GM13976 (cell line): ENCODE measurements around the gene HSP90B1.

ENCODE experiments used
- DNase-seq: peaks from one replicate; pipeline ENCODE4 v3.0.0; 2012; ENCODE audit warnings: low spot score
- in situ Hi-C: fragments of 300-500 bp; cut with MboI; formaldehyde crosslinking; loops from one replicate; pipeline ENCODE4 v1.12.0; 2022; ENCODE audit warnings: low sequenced_read_pairs, mixed read lengths, inconsistent platforms; ENCODE audit not compliant: unreplicated experiment
- TF ChIP-seq, protein P1 (sequence below): IDR thresholded peaks from 2 replicates; pipeline ENCODE4 v1.5.1; 2012; ENCODE audit warnings: borderline replicate concordance, mild to moderate bottlenecking; ENCODE audit not compliant: insufficient read depth; ENCODE audit errors: extremely low read depth, missing control alignments, control extremely low read depth

The HSP90B1 gene

DNA sequence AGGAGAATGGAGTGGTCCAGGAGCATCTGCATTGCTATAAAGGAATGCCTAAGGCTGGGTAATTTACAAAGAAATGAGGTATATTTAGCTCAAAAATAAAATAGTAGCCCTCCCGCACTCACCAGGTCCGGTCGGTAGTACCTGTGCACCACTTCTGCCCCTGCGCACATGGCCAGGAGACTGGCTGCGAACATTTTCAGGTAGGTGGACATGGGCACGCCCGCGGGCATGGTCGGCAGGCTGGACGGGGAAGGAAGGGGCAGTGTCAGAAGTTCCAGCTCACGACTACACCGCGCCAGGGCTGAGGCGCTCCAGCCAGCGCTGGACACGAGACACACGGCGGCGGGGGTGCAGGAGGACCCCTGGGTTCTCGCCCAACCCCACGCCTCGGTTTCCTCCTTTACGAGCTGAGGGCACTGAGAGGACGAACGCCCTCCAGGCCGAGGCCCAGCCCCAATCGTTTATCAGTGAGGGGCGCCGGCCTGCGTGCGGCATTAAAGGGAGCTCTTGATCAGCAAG, 26.4 kb downstream of the HSP90B1 start:
- DNase-seq, result no peak
- in situ Hi-C loops, result no loop called here
- TF ChIP-seq, protein P1, sequence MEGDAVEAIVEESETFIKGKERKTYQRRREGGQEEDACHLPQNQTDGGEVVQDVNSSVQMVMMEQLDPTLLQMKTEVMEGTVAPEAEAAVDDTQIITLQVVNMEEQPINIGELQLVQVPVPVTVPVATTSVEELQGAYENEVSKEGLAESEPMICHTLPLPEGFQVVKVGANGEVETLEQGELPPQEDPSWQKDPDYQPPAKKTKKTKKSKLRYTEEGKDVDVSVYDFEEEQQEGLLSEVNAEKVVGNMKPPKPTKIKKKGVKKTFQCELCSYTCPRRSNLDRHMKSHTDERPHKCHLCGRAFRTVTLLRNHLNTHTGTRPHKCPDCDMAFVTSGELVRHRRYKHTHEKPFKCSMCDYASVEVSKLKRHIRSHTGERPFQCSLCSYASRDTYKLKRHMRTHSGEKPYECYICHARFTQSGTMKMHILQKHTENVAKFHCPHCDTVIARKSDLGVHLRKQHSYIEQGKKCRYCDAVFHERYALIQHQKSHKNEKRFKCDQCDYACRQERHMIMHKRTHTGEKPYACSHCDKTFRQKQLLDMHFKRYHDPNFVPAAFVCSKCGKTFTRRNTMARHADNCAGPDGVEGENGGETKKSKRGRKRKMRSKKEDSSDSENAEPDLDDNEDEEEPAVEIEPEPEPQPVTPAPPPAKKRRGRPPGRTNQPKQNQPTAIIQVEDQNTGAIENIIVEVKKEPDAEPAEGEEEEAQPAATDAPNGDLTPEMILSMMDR, result no peak

DNA sequence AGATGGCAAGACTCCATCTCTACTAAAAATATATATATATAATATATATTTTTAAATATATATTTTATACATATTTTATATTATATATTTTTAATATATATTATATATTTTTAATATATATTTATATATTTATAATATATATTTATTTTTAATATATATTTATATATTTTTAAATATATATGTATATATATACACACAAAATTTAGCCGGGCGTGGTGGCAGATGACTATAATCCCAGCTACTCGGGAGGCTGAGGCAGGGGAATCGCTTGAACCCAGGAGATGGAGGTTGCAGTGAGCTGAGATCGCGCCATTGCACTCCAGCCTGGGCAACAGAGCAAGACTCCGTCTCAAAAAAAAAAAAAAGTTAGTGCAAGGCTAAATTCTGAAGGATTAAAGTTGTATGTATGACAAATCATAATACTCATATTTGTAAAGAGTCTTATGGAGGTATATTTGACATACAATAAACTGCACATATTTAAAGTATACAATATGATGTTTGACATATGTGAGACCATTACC, 27.7 kb downstream of the HSP90B1 start:
- no peak for DNase-seq
- in situ Hi-C loops, result no loop called here
- TF ChIP-seq, protein P1, result no peak

DNA sequence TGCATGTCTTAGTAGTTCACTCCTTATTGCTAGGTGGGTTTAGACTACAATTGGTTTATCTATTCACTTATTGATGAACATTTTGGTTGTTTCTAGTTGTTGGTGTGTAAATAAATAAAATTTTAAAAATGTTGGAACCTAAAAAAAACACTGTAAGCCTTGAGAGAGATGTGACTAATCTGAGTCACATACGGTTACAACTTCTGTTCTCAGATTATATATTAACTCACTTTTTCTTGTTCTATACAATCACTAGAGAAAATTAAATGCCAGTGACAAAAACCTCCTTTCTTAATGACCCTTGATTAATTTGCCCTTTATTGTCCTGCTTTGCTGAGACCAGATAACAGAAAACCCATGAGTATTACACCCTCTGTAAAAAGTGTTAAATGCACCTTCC, 28.4 kb downstream of the HSP90B1 start:
- TF ChIP-seq, protein P1, result no peak
- in situ Hi-C loops, result no loop called here
- DNase-seq, result no peak

DNA sequence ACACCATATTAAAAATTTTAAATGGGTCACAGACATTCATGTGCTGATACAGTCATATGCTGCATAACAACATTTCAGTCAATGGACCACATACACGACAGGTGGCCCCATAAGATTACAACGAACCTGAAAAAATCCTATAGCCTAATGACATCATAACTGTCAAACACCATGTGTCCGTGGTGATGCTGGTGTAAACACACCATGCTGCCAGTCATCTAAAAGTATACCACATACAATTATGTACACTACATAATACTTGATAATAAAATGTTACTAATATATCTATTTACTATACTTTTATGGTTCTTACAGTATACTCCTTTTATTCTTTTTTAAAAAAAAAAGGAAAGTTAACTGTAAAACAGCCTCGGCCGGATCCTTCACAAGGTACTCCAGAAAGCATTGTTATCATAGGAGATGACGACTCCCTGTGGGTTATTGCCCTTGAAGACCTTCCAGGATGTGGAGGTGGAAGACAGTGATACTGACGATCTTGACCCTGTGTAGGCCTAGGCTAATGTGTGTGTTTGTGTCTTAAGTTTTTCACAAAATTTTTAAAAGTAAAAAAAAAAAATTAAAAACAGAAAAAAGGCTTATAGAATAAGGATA, 30.5 kb downstream of the HSP90B1 start:
- in situ Hi-C loops, result no loop called here
- TF ChIP-seq, protein P1, result no peak
- DNase-seq, result no peak

DNA sequence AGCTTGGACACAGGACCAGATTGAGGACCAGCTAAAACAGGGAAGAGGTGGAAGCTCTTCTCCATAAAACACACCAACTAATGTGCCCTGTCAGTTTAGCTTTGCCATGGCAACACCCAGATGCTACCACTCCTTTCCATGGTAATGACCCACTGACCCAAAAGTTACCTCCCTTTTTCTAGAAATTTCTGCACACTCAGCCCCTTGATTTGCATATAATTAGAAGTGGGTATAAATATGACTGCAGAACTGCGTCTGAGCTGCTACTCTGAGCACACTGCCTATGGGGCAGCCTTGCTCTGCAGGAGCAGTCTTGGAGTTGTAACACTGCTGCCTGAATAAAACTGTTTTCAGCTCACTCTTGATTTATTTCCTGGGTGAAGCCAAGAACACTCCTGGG, 32.3 kb downstream of the HSP90B1 start:
- TF ChIP-seq, protein P1, result no peak
- in situ Hi-C loops, result no loop called here
- DNase-seq, result no peak

DNA sequence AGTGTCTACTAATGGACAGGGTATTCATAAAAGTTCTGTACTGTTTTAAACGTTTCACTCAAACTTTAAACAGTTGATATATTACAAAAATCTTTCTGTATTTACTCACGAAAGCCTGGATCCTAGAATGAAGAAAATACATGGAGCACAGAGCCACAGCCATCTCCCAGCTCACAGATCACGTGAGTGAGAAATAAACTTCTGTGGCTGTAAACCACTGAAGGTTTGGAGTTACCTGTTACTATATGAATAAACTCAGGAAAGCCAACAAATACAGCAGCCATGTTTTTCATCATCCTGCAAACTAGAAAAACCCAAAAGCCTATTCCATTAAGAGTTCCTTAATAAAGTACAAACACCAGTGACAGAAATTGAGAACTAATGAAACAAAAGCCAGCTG, 34.6 kb downstream of the HSP90B1 start:
- in situ Hi-C loops, result no loop called here
- no peak for DNase-seq
- TF ChIP-seq, protein P1, result no peak
